ENCODE results near the gene GNAS-AS1. TPM values are rescaled to one million over a fixed set of nuclear protein-coding genes. Genes with fewer than 3 reads are reported as not detected.

The GNAS-AS1 gene
- total RNA-seq, 4 donors from 2014 or later: 0.55 to 1.1 TPM; not detected in 2

- TF ChIP-seq EP300 (IDR thresholded peaks at IDR 0.05; ENCODE audit: low read depth) (no peak), CTCF (IDR thresholded peaks at IDR 0.05) (no peak), POLR2A (IDR thresholded peaks at IDR 0.05) (no peak), POLR2AphosphoS5 (IDR thresholded peaks at IDR 0.05) (no peak)
- H3K4me3 ChIP-seq: peak overlapping the region in 2 of 4 donors; percentile 17 to 43
- no peak for DNase-seq
- no peaks in the 10 kb centered on the region for H3K9me3 ChIP-seq
- H3K27ac ChIP-seq: no peak overlapping the region
- intact Hi-C loops (cut with DNase I; ENCODE audit: low total_unique reads) (no loop called here), in situ Hi-C loops (cut with MboI; ENCODE audit: low pct_ligation_motif_present in 1 of 4, low pct_unique_long_range_greater_than_20kb in 1 of 4, low sequenced_read_pairs in 3 of 4) (loop anchor here (25.0 kb wide), 6 partner anchors 93 to 618 kb away; partner anchors contain the start of genes ANKRD60 (in 1 of the 4) and STX16 (in 1 of the 4))
- H3K4me1 ChIP-seq: peaks cover 0 to 30% (median 9%) of the 10 kb centered on the region in 4 donors
- WGBS, 2 donors (ENCODE audit: low coverage in 1 of 2): 68% methylated on average over 74 of the region's 75 CpGs; no CpG with 5 or more reads in 1 of the 2 donors
- peaks cover 100% of the 10 kb centered on the region for H3K27me3 ChIP-seq
- H3K36me3 ChIP-seq: no peaks in the 10 kb centered on the region
These were observed 4.2 kb upstream of the GNAS-AS1 start for GRCh38 chr20:58854638-58855471.

- Histone ChIP-seq H3K27ac (no peak overlapping the region), H3K4me1 (peaks cover 0 to 30% (median 9%) of the 10 kb centered on the region in 4 donors), H3K36me3 (no peaks in the 10 kb centered on the region), H3K9me3 (no peaks in the 10 kb centered on the region), H3K27me3 (peaks cover 98% of the 10 kb centered on the region), H3K4me3 (peak overlapping the region in 2 of 4 donors; percentile 17 to 43)
- DNase-seq: no peak
- intact Hi-C loops (cut with DNase I; ENCODE audit: low total_unique reads): no loop called here
- TF ChIP-seq CTCF (IDR thresholded peaks at IDR 0.05) (no peak), EP300 (IDR thresholded peaks at IDR 0.05; ENCODE audit: low read depth) (no peak), POLR2A (IDR thresholded peaks at IDR 0.05) (no peak)
- in situ Hi-C loops (cut with MboI; ENCODE audit: low pct_ligation_motif_present in 1 of 4, low pct_unique_long_range_greater_than_20kb in 1 of 4, low sequenced_read_pairs in 3 of 4): loop anchor here (25.0 kb wide), 6 partner anchors 92 to 617 kb away; partner anchors contain the start of genes ANKRD60 (in 1 of the 4) and STX16 (in 1 of the 4)
- WGBS, 2 donors (ENCODE audit: low coverage in 1 of 2): 82% methylated on average over 63 of the region's 63 CpGs; no CpG with 5 or more reads in 1 of the 2 donors
These were observed 3.4 kb upstream of the GNAS-AS1 start for GRCh38 chr20:58853976-58854637.

- 77% methylated on average over 5 of the region's 6 CpGs; no CpG with 5 or more reads in 1 of the 2 donors for WGBS, 2 donors (ENCODE audit: low coverage in 1 of 2)
- Histone ChIP-seq H3K4me3 (no peak overlapping the region), H3K36me3 (no peaks in the 10 kb centered on the region), H3K9me3 (no peaks in the 10 kb centered on the region), H3K27me3 (peaks cover 92% of the 10 kb centered on the region), H3K27ac (no peak overlapping the region), H3K4me1 (peaks cover 0 to 30% (median 9%) of the 10 kb centered on the region in 4 donors)
- intact Hi-C loops (cut with DNase I; ENCODE audit: low total_unique reads): no loop called here
- no peak for DNase-seq
- TF ChIP-seq EP300 (IDR thresholded peaks at IDR 0.05; ENCODE audit: low read depth): no peak
- TF ChIP-seq POLR2A (IDR thresholded peaks at IDR 0.05): no peak
- TF ChIP-seq POLR2AphosphoS5 (IDR thresholded peaks at IDR 0.05): no peak
- TF ChIP-seq CTCF (IDR thresholded peaks at IDR 0.05): no peak
- in situ Hi-C loops (cut with MboI; ENCODE audit: low pct_ligation_motif_present in 1 of 4, low pct_unique_long_range_greater_than_20kb in 1 of 4, low sequenced_read_pairs in 3 of 4): loop anchor here (25.0 kb wide), 6 partner anchors 91 to 616 kb away; partner anchors contain the start of genes ANKRD60 (in 1 of the 4) and STX16 (in 1 of the 4)
These were observed 2.8 kb upstream of the GNAS-AS1 start for GRCh38 chr20:58853466-58853865.

Measured in transverse colon (tissue), 4 donors.